SK-N-SH treated with all-trans-retinoic acid at 6 μM for 48 hours (cell line): Measurements from ENCODE around the gene CHST11.

Source experiments
- CSDC2 ChIP-seq: fragments of 250-450 bp; sonication (Bioruptor Pico); IDR thresholded peaks from 2 replicates; pipeline ENCODE4 v1.5.0; 2020; ENCODE audit warnings: mild to moderate bottlenecking, moderate library complexity
- ESRRG ChIP-seq: fragments of 250-450 bp; sonication (Bioruptor Pico); IDR thresholded peaks from 2 replicates; pipeline ENCODE4 v1.6.1; 2021; ENCODE audit warnings: mild to moderate bottlenecking
- POU6F1 ChIP-seq: fragments of 250-450 bp; sonication (Bioruptor Pico); IDR thresholded peaks from 2 replicates; pipeline ENCODE4 v1.8.0; 2021; ENCODE audit warnings: low read depth, mild to moderate bottlenecking, moderate library complexity, borderline replicate concordance
- RARB ChIP-seq: fragments of 250-450 bp; sonication (Bioruptor Pico); IDR thresholded peaks from 2 replicates; pipeline ENCODE4 v1.8.0; 2021; ENCODE audit warnings: mild to moderate bottlenecking, moderate library complexity
- TCF4 ChIP-seq: fragments of 250-450 bp; sonication (Bioruptor Pico); IDR thresholded peaks from 2 replicates; pipeline ENCODE4 v1.8.0; 2021; ENCODE audit warnings: mild to moderate bottlenecking, moderate library complexity, borderline replicate concordance
- TOX ChIP-seq: fragments of 250-450 bp; sonication (Bioruptor Pico); IDR thresholded peaks from 2 replicates; pipeline ENCODE4 v1.8.0; 2021; ENCODE audit warnings: mild to moderate bottlenecking, moderate library complexity, borderline replicate concordance
- TSHZ2 ChIP-seq: fragments of 250-450 bp; sonication (Bioruptor Pico); IDR thresholded peaks from 2 replicates; pipeline ENCODE4 v1.5.0; 2020; ENCODE audit warnings: mild to moderate bottlenecking, moderate library complexity
- ZFP30 ChIP-seq: fragments of 450-650 bp; formaldehyde crosslinking; IDR thresholded peaks from 2 replicates; pipeline ENCODE4 v1.5.0; 2022; ENCODE audit warnings: mild to moderate bottlenecking, moderate library complexity
- ZNF8 ChIP-seq: fragments of 450-650 bp; formaldehyde crosslinking; IDR thresholded peaks from 2 replicates; pipeline ENCODE4 v1.5.0; 2020; ENCODE audit warnings: mild to moderate bottlenecking, moderate library complexity
- TF ChIP-seq, protein P1 (sequence below): fragments of 250-450 bp; sonication (Bioruptor Pico); IDR thresholded peaks from 2 replicates; pipeline ENCODE4 v1.8.0; 2020; ENCODE audit warnings: mild to moderate bottlenecking, moderate library complexity, borderline replicate concordance
- TF ChIP-seq, protein P2 (sequence below): fragments of 250-450 bp; sonication (Bioruptor Pico); IDR thresholded peaks from 2 replicates; pipeline ENCODE4 v1.5.1; 2021; ENCODE audit warnings: mild to moderate bottlenecking, moderate library complexity

- TF ChIP-seq, protein P1, sequence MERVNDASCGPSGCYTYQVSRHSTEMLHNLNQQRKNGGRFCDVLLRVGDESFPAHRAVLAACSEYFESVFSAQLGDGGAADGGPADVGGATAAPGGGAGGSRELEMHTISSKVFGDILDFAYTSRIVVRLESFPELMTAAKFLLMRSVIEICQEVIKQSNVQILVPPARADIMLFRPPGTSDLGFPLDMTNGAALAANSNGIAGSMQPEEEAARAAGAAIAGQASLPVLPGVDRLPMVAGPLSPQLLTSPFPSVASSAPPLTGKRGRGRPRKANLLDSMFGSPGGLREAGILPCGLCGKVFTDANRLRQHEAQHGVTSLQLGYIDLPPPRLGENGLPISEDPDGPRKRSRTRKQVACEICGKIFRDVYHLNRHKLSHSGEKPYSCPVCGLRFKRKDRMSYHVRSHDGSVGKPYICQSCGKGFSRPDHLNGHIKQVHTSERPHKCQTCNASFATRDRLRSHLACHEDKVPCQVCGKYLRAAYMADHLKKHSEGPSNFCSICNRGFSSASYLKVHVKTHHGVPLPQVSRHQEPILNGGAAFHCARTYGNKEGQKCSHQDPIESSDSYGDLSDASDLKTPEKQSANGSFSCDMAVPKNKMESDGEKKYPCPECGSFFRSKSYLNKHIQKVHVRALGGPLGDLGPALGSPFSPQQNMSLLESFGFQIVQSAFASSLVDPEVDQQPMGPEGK (CRISPR knock-in tag): no peak
- TF ChIP-seq ESRRG (CRISPR knock-in tag) (no peak), CSDC2 (no peak), ZNF8 (CRISPR knock-in tag) (no peak), TOX (CRISPR knock-in tag) (no peak), ZFP30 (no peak), TSHZ2 (no peak), RARB (CRISPR knock-in tag) (no peak), TCF4 (CRISPR knock-in tag) (no peak), POU6F1 (CRISPR knock-in tag) (no peak)
- TF ChIP-seq, protein P2, sequence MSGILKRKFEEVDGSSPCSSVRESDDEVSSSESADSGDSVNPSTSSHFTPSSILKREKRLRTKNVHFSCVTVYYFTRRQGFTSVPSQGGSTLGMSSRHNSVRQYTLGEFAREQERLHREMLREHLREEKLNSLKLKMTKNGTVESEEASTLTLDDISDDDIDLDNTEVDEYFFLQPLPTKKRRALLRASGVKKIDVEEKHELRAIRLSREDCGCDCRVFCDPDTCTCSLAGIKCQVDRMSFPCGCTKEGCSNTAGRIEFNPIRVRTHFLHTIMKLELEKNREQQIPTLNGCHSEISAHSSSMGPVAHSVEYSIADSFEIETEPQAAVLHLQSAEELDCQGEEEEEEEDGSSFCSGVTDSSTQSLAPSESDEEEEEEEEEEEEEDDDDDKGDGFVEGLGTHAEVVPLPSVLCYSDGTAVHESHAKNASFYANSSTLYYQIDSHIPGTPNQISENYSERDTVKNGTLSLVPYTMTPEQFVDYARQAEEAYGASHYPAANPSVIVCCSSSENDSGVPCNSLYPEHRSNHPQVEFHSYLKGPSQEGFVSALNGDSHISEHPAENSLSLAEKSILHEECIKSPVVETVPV (CRISPR knock-in tag): no peak
Measured at GRCh38 chr12:104479123-104479662, 22.4 kb downstream of the CHST11 start.
